Body of pancreas (tissue), 4 donors: ENCODE results near the gene PDCD1.

ENCODE experiments used
- POLR2A ChIP-seq, 3 donors: fragments of 450-650 bp; IDR thresholded peaks; one replicate each; pipeline ENCODE4 v1.6.1; 2016; ENCODE audit warnings: antibody characterized with exemption in 3 of 3, mild to moderate bottlenecking in 2 of 3
- TF ChIP-seq, protein P1 (sequence below), 7 experiments: fragments of 450-650 bp in 4 of 7; fragments of 200-600 bp in 3 of 7; sonication (generic) in 3 of 7; IDR thresholded peaks; one replicate each; pipeline ENCODE4 v1.5.1; 2016 to 2019; ENCODE audit warnings: antibody characterized with exemption in 7 of 7

GRCh38 chr2:241906826-241907570, 48.3 kb upstream of the PDCD1 start:
- TF ChIP-seq, protein P1, sequence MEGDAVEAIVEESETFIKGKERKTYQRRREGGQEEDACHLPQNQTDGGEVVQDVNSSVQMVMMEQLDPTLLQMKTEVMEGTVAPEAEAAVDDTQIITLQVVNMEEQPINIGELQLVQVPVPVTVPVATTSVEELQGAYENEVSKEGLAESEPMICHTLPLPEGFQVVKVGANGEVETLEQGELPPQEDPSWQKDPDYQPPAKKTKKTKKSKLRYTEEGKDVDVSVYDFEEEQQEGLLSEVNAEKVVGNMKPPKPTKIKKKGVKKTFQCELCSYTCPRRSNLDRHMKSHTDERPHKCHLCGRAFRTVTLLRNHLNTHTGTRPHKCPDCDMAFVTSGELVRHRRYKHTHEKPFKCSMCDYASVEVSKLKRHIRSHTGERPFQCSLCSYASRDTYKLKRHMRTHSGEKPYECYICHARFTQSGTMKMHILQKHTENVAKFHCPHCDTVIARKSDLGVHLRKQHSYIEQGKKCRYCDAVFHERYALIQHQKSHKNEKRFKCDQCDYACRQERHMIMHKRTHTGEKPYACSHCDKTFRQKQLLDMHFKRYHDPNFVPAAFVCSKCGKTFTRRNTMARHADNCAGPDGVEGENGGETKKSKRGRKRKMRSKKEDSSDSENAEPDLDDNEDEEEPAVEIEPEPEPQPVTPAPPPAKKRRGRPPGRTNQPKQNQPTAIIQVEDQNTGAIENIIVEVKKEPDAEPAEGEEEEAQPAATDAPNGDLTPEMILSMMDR (IDR thresholded peaks at IDR 0.05): no peak
- TF ChIP-seq POLR2A (IDR thresholded peaks at IDR 0.05): peak in 1 of 3 donors; percentile 26
